Uterine smooth muscle cell (primary cell): ENCODE results near the gene PALS1. TPM values are rescaled to one million over a fixed set of nuclear protein-coding genes. Genes with fewer than 3 reads are reported as not detected.

Source experiments
- total RNA-seq: library from RNA; depleted of rRNA; stranded (reverse); fragments of >200 nt; gene quantifications from 2 replicates; pipeline ENCODE4 v1.2.3, GENCODE V29; 2014

Gene PALS1
- total RNA-seq, result 24.2 and 34.8 TPM in 2 replicates

GRCh38 chr14:67241411-67242167, at the start of gene PALS1:
Gene PALS1 (plus strand): TSS chr14:67241435. CDS start chr14:67279171, 37,736 bp downstream.

Other genes starting within 250 kb of the PALS1 start
- under 0.01 TPM in 1 of 2 replicates, not detected in the other for gene GARIN2, start 52.0 kb upstream of the PALS1 start, total RNA-seq
- gene ATP6V1D, start 118.4 kb downstream of the PALS1 start, total RNA-seq, result 133 and 147 TPM in 2 replicates
- 179 and 369 TPM in 2 replicates for gene EIF2S1, start 118.9 kb downstream of the PALS1 start, total RNA-seq
- 8.7 and 38.8 TPM in 2 replicates for gene PLEK2, start 170.7 kb downstream of the PALS1 start, total RNA-seq
- gene TMEM229B, start 247.3 kb downstream of the PALS1 start, total RNA-seq, result 0.33 and 0.62 TPM in 2 replicates